Measurements from ENCODE around the gene KRT4. TPM values are rescaled to one million over a fixed set of nuclear protein-coding genes. Genes with fewer than 3 reads are reported as not detected.
"Not testable (repeated sequence)": the region's sequence is repeated elsewhere in the genome, so short reads cannot be mapped to it uniquely, and the experiment has no call there.

Gene KRT4
- total RNA-seq, 1 experiment from 2014 or later, result not detected

- H2BK120ac ChIP-seq (ENCODE audit: low read depth, low read length, poor library complexity, severe bottlenecking), result no peak overlapping the region
- no peak overlapping the region for H2BK15ac ChIP-seq (ENCODE audit: low read depth, low read length)
- no peak overlapping the region for H4K5ac ChIP-seq (ENCODE audit: insufficient read length, low read depth, low read length)
- no peak overlapping the region for H3K4me2 ChIP-seq (ENCODE audit: insufficient read depth, insufficient read length, low read length)
- no peak for TF ChIP-seq CTCF (conservative IDR thresholded peaks at IDR 0.05)
- no peak overlapping the region for H2BK5ac ChIP-seq (ENCODE audit: insufficient read length, low read length)
- Mint-ChIP-seq H3K36me3 (ENCODE audit: insufficient read depth in 1 of 3, low read depth in 3 of 3) (no peaks in the 10 kb centered on the region), H3K4me1 (no peaks in the 10 kb centered on the region), H3K4me3 (no peak overlapping the region), H3K27ac (no peak overlapping the region; a peak in 1 of 7 replicates), H3K9me3 (no peaks in the 10 kb centered on the region), H3K27me3 (ENCODE audit: low read depth) (peaks cover 25% of the 10 kb centered on the region)
- H3K79me2 ChIP-seq (ENCODE audit: insufficient read depth, low read length), result no peaks in the 10 kb centered on the region
- no peak overlapping the region for H3K27ac ChIP-seq (ENCODE audit: insufficient read length, low read depth, low read length)
- H3K23ac ChIP-seq (ENCODE audit: insufficient read length, low read depth, low read length), result no peak overlapping the region
- H3K9ac ChIP-seq (ENCODE audit: extremely low read depth, insufficient read length, low read length), result no peak overlapping the region
- no peak overlapping the region for H3K14ac ChIP-seq (ENCODE audit: insufficient read depth, low read length)
- no peaks in the 10 kb centered on the region for H3K27me3 ChIP-seq (ENCODE audit: insufficient read depth, low read length)
- H4K8ac ChIP-seq (replicated peaks; ENCODE audit: insufficient read length, low read depth, low read length), result no peak overlapping the region
- no peak for DNase-seq
- H2BK12ac ChIP-seq (ENCODE audit: insufficient read length, low read depth, low read length), result no peak overlapping the region
- no peaks in the 10 kb centered on the region for H3K4me1 ChIP-seq (ENCODE audit: insufficient read depth, low read length)
- H2AK5ac ChIP-seq (ENCODE audit: insufficient read length, low read length), result no peak overlapping the region
- H3K56ac ChIP-seq (ENCODE audit: insufficient read length, low read depth, low read length), result no peak overlapping the region
- no peak overlapping the region for H2AFZ ChIP-seq (ENCODE audit: low read length)
- no peak overlapping the region for H4K91ac ChIP-seq (ENCODE audit: insufficient read length, low read depth, low read length)
- no peaks in the 10 kb centered on the region for H3K79me1 ChIP-seq (ENCODE audit: insufficient read depth, low read depth, low read length, poor library complexity, severe bottlenecking)
- WGBS (ENCODE audit: extremely low coverage, insufficient read length, low lambda C conversion rate), result no CpG with 5 or more reads among the region's 3 CpGs
- no peaks in the 10 kb centered on the region for H3K23me2 ChIP-seq (ENCODE audit: insufficient read length, low read depth, low read length, poor library complexity, severe bottlenecking)
- no peaks in the 10 kb centered on the region for H3K9me3 ChIP-seq (ENCODE audit: control insufficient read depth, low read depth, low read length)
- H4K20me1 ChIP-seq (ENCODE audit: control insufficient read depth, insufficient read depth, insufficient read length), result no peaks in the 10 kb centered on the region
- H3K4ac ChIP-seq (ENCODE audit: low read depth, low read length), result no peak overlapping the region
- H3K18ac ChIP-seq (ENCODE audit: insufficient read length, low read depth, low read length), result no peak overlapping the region
- H3T11ph ChIP-seq (ENCODE audit: low read length), result no peak overlapping the region
- H2BK20ac ChIP-seq (ENCODE audit: low read depth, low read length, poor library complexity, severe bottlenecking), result no peak overlapping the region
These were observed 42.9 kb upstream of the KRT4 start for GRCh38 chr12:52856787-52857186.

GRCh38 chr12:52856077-52856476, 42.2 kb upstream of the KRT4 start:
- not testable (repeated sequence) for H3K23me2 ChIP-seq (ENCODE audit: insufficient read length, low read depth, low read length, poor library complexity, severe bottlenecking); H3K4me1 Mint-ChIP-seq; H2AK5ac ChIP-seq (ENCODE audit: insufficient read length, low read length); H2BK120ac ChIP-seq (ENCODE audit: low read depth, low read length, poor library complexity, severe bottlenecking); H3K4me3 Mint-ChIP-seq; H2BK12ac ChIP-seq (ENCODE audit: insufficient read length, low read depth, low read length); H3K9ac ChIP-seq (ENCODE audit: extremely low read depth, insufficient read length, low read length); DNase-seq; H2BK5ac ChIP-seq (ENCODE audit: insufficient read length, low read length); H4K8ac ChIP-seq (replicated peaks; ENCODE audit: insufficient read length, low read depth, low read length); H3T11ph ChIP-seq (ENCODE audit: low read length); H3K18ac ChIP-seq (ENCODE audit: insufficient read length, low read depth, low read length); H3K9me3 Mint-ChIP-seq; H4K91ac ChIP-seq (ENCODE audit: insufficient read length, low read depth, low read length); H3K23ac ChIP-seq (ENCODE audit: insufficient read length, low read depth, low read length); H3K4me2 ChIP-seq (ENCODE audit: insufficient read depth, insufficient read length, low read length); H2BK15ac ChIP-seq (ENCODE audit: low read depth, low read length); H3K56ac ChIP-seq (ENCODE audit: insufficient read length, low read depth, low read length); H3K14ac ChIP-seq (ENCODE audit: insufficient read depth, low read length); H4K20me1 ChIP-seq (ENCODE audit: control insufficient read depth, insufficient read depth, insufficient read length); H3K36me3 Mint-ChIP-seq (ENCODE audit: insufficient read depth in 1 of 3, low read depth in 3 of 3); H3K27me3 ChIP-seq (ENCODE audit: insufficient read depth, low read length); H3K4ac ChIP-seq (ENCODE audit: low read depth, low read length); H3K27ac Mint-ChIP-seq; H3K4me1 ChIP-seq (ENCODE audit: insufficient read depth, low read length); H3K79me1 ChIP-seq (ENCODE audit: insufficient read depth, low read depth, low read length, poor library complexity, severe bottlenecking); H2BK20ac ChIP-seq (ENCODE audit: low read depth, low read length, poor library complexity, severe bottlenecking); H3K9me3 ChIP-seq (ENCODE audit: control insufficient read depth, low read depth, low read length); H3K79me2 ChIP-seq (ENCODE audit: insufficient read depth, low read length); H4K5ac ChIP-seq (ENCODE audit: insufficient read length, low read depth, low read length); H3K27ac ChIP-seq (ENCODE audit: insufficient read length, low read depth, low read length); H2AFZ ChIP-seq (ENCODE audit: low read length)
- no CpG with 5 or more reads among the region's 2 CpGs for WGBS (ENCODE audit: extremely low coverage, insufficient read length, low lambda C conversion rate)
- peaks cover 25% of the 10 kb centered on the region for H3K27me3 Mint-ChIP-seq (ENCODE audit: low read depth)

Measured in H9 (cell line).